ENCODE results near the gene MEGF6.

Gene MEGF6

GRCh38 chr1:3634059-3634800 is 22.9 kb upstream of the MEGF6 start:
- Histone ChIP-seq H3K9ac (ENCODE audit: low read depth in 1 of 2, low read length in 2 of 2) (no peak overlapping the region), H3K4me1 (ENCODE audit: control insufficient read depth in 2 of 2, insufficient read depth in 2 of 2, low read length in 2 of 2) (no peaks in the 10 kb centered on the region), H3K27ac (ENCODE audit: low read depth in 2 of 2, low read length in 2 of 2) (no peak overlapping the region), H3K4me3 (ENCODE audit: low read length in 2 of 2) (no peak overlapping the region), H3K9me3 (ENCODE audit: control insufficient read depth in 2 of 2, low read length in 2 of 2) (no peaks in the 10 kb centered on the region), H3K36me3 (ENCODE audit: control insufficient read depth in 2 of 2, insufficient read depth in 2 of 2, low read length in 2 of 2) (peaks cover 59 to 66% of the 10 kb centered on the region in 2 donors), H3K27me3 (ENCODE audit: control insufficient read depth in 2 of 2, insufficient read depth in 2 of 2, low read length in 2 of 2) (no peaks in the 10 kb centered on the region)

GRCh38 chr1:3633344-3634058 is 22.2 kb upstream of the MEGF6 start:
- Histone ChIP-seq H3K4me1 (ENCODE audit: control insufficient read depth in 2 of 2, insufficient read depth in 2 of 2, low read length in 2 of 2) (no peaks in the 10 kb centered on the region), H3K4me3 (ENCODE audit: low read length in 2 of 2) (no peak overlapping the region), H3K9ac (ENCODE audit: low read depth in 1 of 2, low read length in 2 of 2) (no peak overlapping the region), H3K36me3 (ENCODE audit: control insufficient read depth in 2 of 2, insufficient read depth in 2 of 2, low read length in 2 of 2) (peaks cover 65 to 71% of the 10 kb centered on the region in 2 donors), H3K27me3 (ENCODE audit: control insufficient read depth in 2 of 2, insufficient read depth in 2 of 2, low read length in 2 of 2) (no peaks in the 10 kb centered on the region), H3K27ac (ENCODE audit: low read depth in 2 of 2, low read length in 2 of 2) (no peak overlapping the region), H3K9me3 (ENCODE audit: control insufficient read depth in 2 of 2, low read length in 2 of 2) (no peaks in the 10 kb centered on the region)

- peaks cover 66 to 71% of the 10 kb centered on the region in 2 donors for H3K36me3 ChIP-seq (ENCODE audit: control insufficient read depth in 2 of 2, insufficient read depth in 2 of 2, low read length in 2 of 2)
- no peaks in the 10 kb centered on the region for H3K4me1 ChIP-seq (ENCODE audit: control insufficient read depth in 2 of 2, insufficient read depth in 2 of 2, low read length in 2 of 2)
- H3K27me3 ChIP-seq (ENCODE audit: control insufficient read depth in 2 of 2, insufficient read depth in 2 of 2, low read length in 2 of 2) = no peaks in the 10 kb centered on the region
- no peak overlapping the region for H3K27ac ChIP-seq (ENCODE audit: low read depth in 2 of 2, low read length in 2 of 2)
- no peaks in the 10 kb centered on the region for H3K9me3 ChIP-seq (ENCODE audit: control insufficient read depth in 2 of 2, low read length in 2 of 2)
- no peak overlapping the region for H3K9ac ChIP-seq (ENCODE audit: low read depth in 1 of 2, low read length in 2 of 2)
- H3K4me3 ChIP-seq (ENCODE audit: low read length in 2 of 2) = no peak overlapping the region
Observed at GRCh38 chr1:3632716-3633343, 21.5 kb upstream of the MEGF6 start.

- no peak overlapping the region for H3K4me3 ChIP-seq (ENCODE audit: low read length in 2 of 2)
- H3K9me3 ChIP-seq (ENCODE audit: control insufficient read depth in 2 of 2, low read length in 2 of 2) = no peaks in the 10 kb centered on the region
- H3K27ac ChIP-seq (ENCODE audit: low read depth in 2 of 2, low read length in 2 of 2) = no peak overlapping the region
- H3K9ac ChIP-seq (ENCODE audit: low read depth in 1 of 2, low read length in 2 of 2) = no peak overlapping the region
- H3K36me3 ChIP-seq (ENCODE audit: control insufficient read depth in 2 of 2, insufficient read depth in 2 of 2, low read length in 2 of 2) = peaks cover 66 to 76% of the 10 kb centered on the region in 2 donors
- no peaks in the 10 kb centered on the region for H3K27me3 ChIP-seq (ENCODE audit: control insufficient read depth in 2 of 2, insufficient read depth in 2 of 2, low read length in 2 of 2)
- no peaks in the 10 kb centered on the region for H3K4me1 ChIP-seq (ENCODE audit: control insufficient read depth in 2 of 2, insufficient read depth in 2 of 2, low read length in 2 of 2)
Observed at GRCh38 chr1:3632298-3632697, 21.0 kb upstream of the MEGF6 start.

- Histone ChIP-seq H3K27ac (ENCODE audit: low read depth in 2 of 2, low read length in 2 of 2) (no peak overlapping the region), H3K4me1 (ENCODE audit: control insufficient read depth in 2 of 2, insufficient read depth in 2 of 2, low read length in 2 of 2) (no peaks in the 10 kb centered on the region), H3K9me3 (ENCODE audit: control insufficient read depth in 2 of 2, low read length in 2 of 2) (no peaks in the 10 kb centered on the region), H3K27me3 (ENCODE audit: control insufficient read depth in 2 of 2, insufficient read depth in 2 of 2, low read length in 2 of 2) (no peaks in the 10 kb centered on the region), H3K9ac (ENCODE audit: low read depth in 1 of 2, low read length in 2 of 2) (no peak overlapping the region), H3K36me3 (ENCODE audit: control insufficient read depth in 2 of 2, insufficient read depth in 2 of 2, low read length in 2 of 2) (peaks cover 61 to 72% of the 10 kb centered on the region in 2 donors), H3K4me3 (ENCODE audit: low read length in 2 of 2) (no peak overlapping the region)
Observed at GRCh38 chr1:3631320-3632260, 20.3 kb upstream of the MEGF6 start.

- Histone ChIP-seq H3K4me1 (ENCODE audit: control insufficient read depth in 2 of 2, insufficient read depth in 2 of 2, low read length in 2 of 2) (peaks cover 1 to 2% of the 10 kb centered on the region in 2 donors), H3K9me3 (ENCODE audit: control insufficient read depth in 2 of 2, low read length in 2 of 2) (no peaks in the 10 kb centered on the region), H3K36me3 (ENCODE audit: control insufficient read depth in 2 of 2, insufficient read depth in 2 of 2, low read length in 2 of 2) (peaks cover 58 to 67% of the 10 kb centered on the region in 2 donors), H3K4me3 (ENCODE audit: low read length in 2 of 2) (no peak overlapping the region), H3K27ac (ENCODE audit: low read depth in 2 of 2, low read length in 2 of 2) (no peak overlapping the region), H3K27me3 (ENCODE audit: control insufficient read depth in 2 of 2, insufficient read depth in 2 of 2, low read length in 2 of 2) (no peaks in the 10 kb centered on the region), H3K9ac (ENCODE audit: low read depth in 1 of 2, low read length in 2 of 2) (no peak overlapping the region)
Observed at GRCh38 chr1:3630914-3631313, 19.6 kb upstream of the MEGF6 start.

GRCh38 chr1:3630161-3630611 is 18.9 kb upstream of the MEGF6 start:
- Histone ChIP-seq H3K9ac (ENCODE audit: low read depth in 1 of 2, low read length in 2 of 2) (no peak overlapping the region), H3K27ac (ENCODE audit: low read depth in 2 of 2, low read length in 2 of 2) (no peak overlapping the region), H3K36me3 (ENCODE audit: control insufficient read depth in 2 of 2, insufficient read depth in 2 of 2, low read length in 2 of 2) (peaks cover 58 to 63% of the 10 kb centered on the region in 2 donors), H3K27me3 (ENCODE audit: control insufficient read depth in 2 of 2, insufficient read depth in 2 of 2, low read length in 2 of 2) (no peaks in the 10 kb centered on the region), H3K4me3 (ENCODE audit: low read length in 2 of 2) (no peak overlapping the region), H3K9me3 (ENCODE audit: control insufficient read depth in 2 of 2, low read length in 2 of 2) (no peaks in the 10 kb centered on the region), H3K4me1 (ENCODE audit: control insufficient read depth in 2 of 2, insufficient read depth in 2 of 2, low read length in 2 of 2) (peaks cover 7% of the 10 kb centered on the region in 2 donors)

GRCh38 chr1:3629561-3630160 is 18.4 kb upstream of the MEGF6 start:
- Histone ChIP-seq H3K9ac (ENCODE audit: low read depth in 1 of 2, low read length in 2 of 2) (no peak overlapping the region), H3K9me3 (ENCODE audit: control insufficient read depth in 2 of 2, low read length in 2 of 2) (no peaks in the 10 kb centered on the region), H3K27ac (ENCODE audit: low read depth in 2 of 2, low read length in 2 of 2) (no peak overlapping the region), H3K4me1 (ENCODE audit: control insufficient read depth in 2 of 2, insufficient read depth in 2 of 2, low read length in 2 of 2) (peaks cover 7% of the 10 kb centered on the region in 2 donors), H3K27me3 (ENCODE audit: control insufficient read depth in 2 of 2, insufficient read depth in 2 of 2, low read length in 2 of 2) (no peaks in the 10 kb centered on the region), H3K36me3 (ENCODE audit: control insufficient read depth in 2 of 2, insufficient read depth in 2 of 2, low read length in 2 of 2) (peaks cover 52 to 58% of the 10 kb centered on the region in 2 donors), H3K4me3 (ENCODE audit: low read length in 2 of 2) (no peak overlapping the region)

GRCh38 chr1:3628445-3628844 is 17.1 kb upstream of the MEGF6 start:
- Histone ChIP-seq H3K4me3 (ENCODE audit: low read length in 2 of 2) (no peak overlapping the region), H3K9me3 (ENCODE audit: control insufficient read depth in 2 of 2, low read length in 2 of 2) (no peaks in the 10 kb centered on the region), H3K36me3 (ENCODE audit: control insufficient read depth in 2 of 2, insufficient read depth in 2 of 2, low read length in 2 of 2) (peaks cover 41 to 46% of the 10 kb centered on the region in 2 donors), H3K9ac (ENCODE audit: low read depth in 1 of 2, low read length in 2 of 2) (no peak overlapping the region), H3K4me1 (ENCODE audit: control insufficient read depth in 2 of 2, insufficient read depth in 2 of 2, low read length in 2 of 2) (peaks cover 13 to 16% of the 10 kb centered on the region in 2 donors), H3K27me3 (ENCODE audit: control insufficient read depth in 2 of 2, insufficient read depth in 2 of 2, low read length in 2 of 2) (no peaks in the 10 kb centered on the region), H3K27ac (ENCODE audit: low read depth in 2 of 2, low read length in 2 of 2) (no peak overlapping the region)
